Heart left ventricle (tissue), 13 donors: ENCODE measurements around the gene SLC17A8.

Source experiments
- POLR2A ChIP-seq, 2 donors: fragments of 450-650 bp; IDR thresholded peaks; one replicate each; pipeline ENCODE4 v1.6.1; 2017; ENCODE audit warnings: antibody characterized with exemption in 2 of 2, mild to moderate bottlenecking in 2 of 2, moderate library complexity in 2 of 2
- TF ChIP-seq, protein P1 (sequence below), 12 donors: fragments of 200-600 bp; sonication (generic) in 4 of 12; IDR thresholded peaks; one replicate each; pipeline versions ENCODE4 v1.5.0 to v1.8.0; 2018 to 2022; ENCODE audit warnings: antibody characterized with exemption in 12 of 12, mild to moderate bottlenecking in 5 of 12
- donor health status: ischemic (EF 13 %, LVEDD 7.1; RV severe dilation, severe dysfunction).
- donor health status: DM: no; HTN: yes; CAD: no.
- donor health status: DM: no; HTN: no; CAD: no.
- donor health status: ischemic (EF 25% LVEDD 6.9; RV normal size, moderate dysfunction).
- donor health status: ischemic (EF 25% LVEDD 5.7; RV mildly dilated, moderate dysfunction).
- donor health status: ischemic (EF 35%, LVEDD 5.7; RV mildly dilated, moderate dysfunction).
- donor health status: nonischemic (EF 11% LVEDD 7.7; RV severe dilation, severe dysfunction).
- donor health status: DM: yes; HTN: yes; CAD: no.
- donor health status: PGD.
- donor health status: ischemic (EF 29% LVEDD 5.4; RV normal size, mild dysfunction).
- donor health status: nonischemic (EF 23%, LVEDD 6.1; RV moderate dilation, normal function).

DNA sequence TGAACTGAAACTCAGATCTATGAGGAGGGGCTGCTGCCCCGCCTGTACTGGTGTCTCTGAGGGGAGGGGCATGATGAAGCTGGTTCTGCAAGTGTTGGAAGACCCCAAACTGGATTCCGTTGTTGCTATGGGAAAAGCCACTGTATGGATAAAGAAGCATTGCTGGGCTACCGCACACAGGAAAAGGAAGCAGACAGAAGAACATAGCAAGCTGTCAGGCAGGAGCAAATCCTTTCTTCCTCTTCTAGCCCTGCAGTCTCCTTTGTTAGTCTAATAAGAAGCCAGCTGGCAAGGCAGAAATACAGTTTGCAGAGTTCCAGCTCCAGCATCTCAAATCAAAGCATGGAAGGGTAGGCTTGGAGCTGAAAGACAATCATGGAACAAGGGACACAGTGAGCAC is 90.5 kb downstream of the SLC17A8 start:
- TF ChIP-seq, protein P1, sequence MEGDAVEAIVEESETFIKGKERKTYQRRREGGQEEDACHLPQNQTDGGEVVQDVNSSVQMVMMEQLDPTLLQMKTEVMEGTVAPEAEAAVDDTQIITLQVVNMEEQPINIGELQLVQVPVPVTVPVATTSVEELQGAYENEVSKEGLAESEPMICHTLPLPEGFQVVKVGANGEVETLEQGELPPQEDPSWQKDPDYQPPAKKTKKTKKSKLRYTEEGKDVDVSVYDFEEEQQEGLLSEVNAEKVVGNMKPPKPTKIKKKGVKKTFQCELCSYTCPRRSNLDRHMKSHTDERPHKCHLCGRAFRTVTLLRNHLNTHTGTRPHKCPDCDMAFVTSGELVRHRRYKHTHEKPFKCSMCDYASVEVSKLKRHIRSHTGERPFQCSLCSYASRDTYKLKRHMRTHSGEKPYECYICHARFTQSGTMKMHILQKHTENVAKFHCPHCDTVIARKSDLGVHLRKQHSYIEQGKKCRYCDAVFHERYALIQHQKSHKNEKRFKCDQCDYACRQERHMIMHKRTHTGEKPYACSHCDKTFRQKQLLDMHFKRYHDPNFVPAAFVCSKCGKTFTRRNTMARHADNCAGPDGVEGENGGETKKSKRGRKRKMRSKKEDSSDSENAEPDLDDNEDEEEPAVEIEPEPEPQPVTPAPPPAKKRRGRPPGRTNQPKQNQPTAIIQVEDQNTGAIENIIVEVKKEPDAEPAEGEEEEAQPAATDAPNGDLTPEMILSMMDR (IDR thresholded peaks at IDR 0.05), result no peak
- no peak for TF ChIP-seq POLR2A (IDR thresholded peaks at IDR 0.05)
